Stimulated activated CD8-positive, alpha-beta memory T cell treated with anti-CD3 and anti-CD28 coated beads, Interleukin-4, amount 100 ng/mL, for 24 hours (primary cell): Measurements from ENCODE around the gene TFEB.
A peak's percentile ranks its signal among the peaks of the same experiment; 100 is the strongest.

ENCODE experiments used
- DNase-seq: peaks from one replicate; pipeline ENCODE4 v3.0.0-alpha.2; 2020; ENCODE audit warnings: low read depth

The TFEB gene

GRCh38 chr6:41705996-41706835 lies 29.2 kb downstream of the TFEB start:
- DNase-seq, result peak; percentile 70

- no peak for DNase-seq
Measured at GRCh38 chr6:41705311-41705995, 30.0 kb downstream of the TFEB start.

- no peak for DNase-seq
Measured at GRCh38 chr6:41704656-41705310, 30.6 kb downstream of the TFEB start.

GRCh38 chr6:41704028-41704427 lies 31.4 kb downstream of the TFEB start:
- DNase-seq, result no peak

- DNase-seq, result no peak
Measured at GRCh38 chr6:41702771-41703494, 32.5 kb downstream of the TFEB start.

GRCh38 chr6:41702089-41702745 lies 33.2 kb downstream of the TFEB start:
- no peak for DNase-seq

- DNase-seq, result no peak
Measured at GRCh38 chr6:41700463-41701347, 34.7 kb downstream of the TFEB start.

- no peak for DNase-seq
Measured at GRCh38 chr6:41699063-41699462, 36.3 kb downstream of the TFEB start.

GRCh38 chr6:41697861-41698781 lies 37.3 kb downstream of the TFEB start:
- no peak for DNase-seq

- DNase-seq, result no peak
Measured at GRCh38 chr6:41696788-41697187, 38.6 kb downstream of the TFEB start.

GRCh38 chr6:41695825-41696224 lies 39.6 kb downstream of the TFEB start:
- no peak for DNase-seq

- no peak for DNase-seq
Measured at GRCh38 chr6:41694815-41695526, 40.4 kb downstream of the TFEB start.

GRCh38 chr6:41693281-41694240 lies 41.8 kb downstream of the TFEB start:
- DNase-seq, result no peak

GRCh38 chr6:41692730-41693129 lies 42.7 kb downstream of the TFEB start:
- DNase-seq, result no peak

GRCh38 chr6:41692080-41692675 lies 43.2 kb downstream of the TFEB start:
- no peak for DNase-seq

- DNase-seq, result no peak
Measured at GRCh38 chr6:41691426-41692079, 43.9 kb downstream of the TFEB start.
